Activated B cell treated with CpG ODN at 0.5 μM for 24 hours (primary cell): Measurements from ENCODE around the gene YBX2. TPM values are rescaled to one million over a fixed set of nuclear protein-coding genes. Genes with fewer than 3 reads are reported as not detected.

Experiments used
- ATAC-seq: fragments of 200-7000 bp; cut with Tn5 transposase; one replicate; pipeline ENCODE4 v1.10.0; 2021; ENCODE audit warnings: low read depth, mild to moderate bottlenecking, moderate library complexity
- CTCF ChIA-PET: fragments of 350-600 bp; sonication (Branson Sonifier 250); formaldehyde crosslinking; loops from one replicate; lab custom pipeline; 2021; ENCODE audit warnings: antibody characterized with exemption; lab: Charles Lee
- POLR2A ChIA-PET: fragments of 350-600 bp; sonication (Branson Sonifier 250); formaldehyde crosslinking; loops from one replicate; lab custom pipeline; 2021; ENCODE audit warnings: antibody characterized with exemption; lab: Charles Lee
- DNase-seq: peaks from one replicate; pipeline ENCODE4 v3.0.0; 2022
- H3K27ac Mint-ChIP-seq: one replicate; pipeline ENCODE4 v1.8.0; 2020; ENCODE audit warnings: mixed read lengths
- H3K27me3 Mint-ChIP-seq: one replicate; pipeline ENCODE4 v1.8.0; 2021; ENCODE audit warnings: mixed read lengths
- H3K36me3 Mint-ChIP-seq: one replicate; pipeline ENCODE4 v1.8.0; 2021; ENCODE audit warnings: low read depth, mixed read lengths
- H3K4me1 Mint-ChIP-seq: one replicate; pipeline ENCODE4 v1.8.0; 2021; ENCODE audit warnings: mixed read lengths
- H3K4me3 Mint-ChIP-seq: one replicate; pipeline ENCODE4 v1.8.0; 2020; ENCODE audit warnings: mild to moderate bottlenecking, mixed read lengths
- H3K9me3 Mint-ChIP-seq: one replicate; pipeline ENCODE4 v1.8.0; 2020; ENCODE audit warnings: mixed read lengths
- CTCF ChIP-seq: fragments of 200-600 bp; IDR thresholded peaks from one replicate; pipeline ENCODE4 v1.8.0; 2022; ENCODE audit warnings: antibody characterized with exemption, mild to moderate bottlenecking
- intact Hi-C: fragments of 100-400 bp; cut with micrococcal nuclease; formaldehyde crosslinking; loops from one replicate; pipeline ENCODE4 v1.15.1; 2024
- total RNA-seq: library from RNA; stranded (reverse); gene quantifications from 2 replicates; pipeline ENCODE4 v1.2.3, GENCODE V29; 2022

YBX2 gene
- total RNA-seq, 1 donor from 2014 or later = 0.16 TPM

GRCh38 chr17:7282752-7283321, 11.6 kb downstream of the YBX2 start:
- Mint-ChIP-seq H3K27me3 (peaks cover 27% of the 10 kb centered on the region), H3K9me3 (no peaks in the 10 kb centered on the region), H3K4me1 (peaks cover 14% of the 10 kb centered on the region), H3K4me3 (peak overlapping the region; percentile 19), H3K27ac (peak overlapping the region; percentile 50), H3K36me3 (no peaks in the 10 kb centered on the region)
- DNase-seq = no peak
- TF ChIP-seq CTCF = no peak
- no peak for ATAC-seq
- CTCF ChIA-PET = interaction anchor here (1.0 to 4.5 kb wide), 4 partner anchors 13 to 278 kb away, joined by 3 to 38 read pairs (median 6); no protein-coding TSS in a partner anchor
- POLR2A ChIA-PET = interaction anchor here (1.0 to 2.2 kb wide), 5 partner anchors 47 to 404 kb away, joined by 4 to 9 read pairs (median 5); partner anchors contain the start of genes ACAP1, NEURL4 and TP53
- intact Hi-C loops = loop anchor here (5.0 kb wide), 1 partner anchor 236 kb away; no protein-coding TSS in a partner anchor

GRCh38 chr17:7281953-7282751, 12.3 kb downstream of the YBX2 start:
- H3K36me3 Mint-ChIP-seq = no peaks in the 10 kb centered on the region
- H3K4me1 Mint-ChIP-seq = peaks cover 14% of the 10 kb centered on the region
- no peak for TF ChIP-seq CTCF
- ATAC-seq (no peak), DNase-seq (no peak)
- CTCF ChIA-PET = interaction anchor here (1.3 to 4.5 kb wide), 5 partner anchors 14 to 278 kb away, joined by 3 to 38 read pairs (median 4); no protein-coding TSS in a partner anchor
- peaks cover 22% of the 10 kb centered on the region for H3K27me3 Mint-ChIP-seq
- no peak overlapping the region for H3K27ac Mint-ChIP-seq
- H3K9me3 Mint-ChIP-seq = no peaks in the 10 kb centered on the region
- POLR2A ChIA-PET = interaction anchor here (0.6 to 2.2 kb wide), 9 partner anchors 33 to 405 kb away, joined by 3 to 9 read pairs (median 5); partner anchors contain the start of genes ACAP1, GPS2, NEURL4 and TMEM102
- H3K4me3 Mint-ChIP-seq = peak overlapping the region; percentile 82
- intact Hi-C loops = loop anchor here (1.0 to 5.0 kb wide), 5 partner anchors 25 to 235 kb away; partner anchors contain the start of genes EIF5A, NEURL4 and POLR2A

DNA sequence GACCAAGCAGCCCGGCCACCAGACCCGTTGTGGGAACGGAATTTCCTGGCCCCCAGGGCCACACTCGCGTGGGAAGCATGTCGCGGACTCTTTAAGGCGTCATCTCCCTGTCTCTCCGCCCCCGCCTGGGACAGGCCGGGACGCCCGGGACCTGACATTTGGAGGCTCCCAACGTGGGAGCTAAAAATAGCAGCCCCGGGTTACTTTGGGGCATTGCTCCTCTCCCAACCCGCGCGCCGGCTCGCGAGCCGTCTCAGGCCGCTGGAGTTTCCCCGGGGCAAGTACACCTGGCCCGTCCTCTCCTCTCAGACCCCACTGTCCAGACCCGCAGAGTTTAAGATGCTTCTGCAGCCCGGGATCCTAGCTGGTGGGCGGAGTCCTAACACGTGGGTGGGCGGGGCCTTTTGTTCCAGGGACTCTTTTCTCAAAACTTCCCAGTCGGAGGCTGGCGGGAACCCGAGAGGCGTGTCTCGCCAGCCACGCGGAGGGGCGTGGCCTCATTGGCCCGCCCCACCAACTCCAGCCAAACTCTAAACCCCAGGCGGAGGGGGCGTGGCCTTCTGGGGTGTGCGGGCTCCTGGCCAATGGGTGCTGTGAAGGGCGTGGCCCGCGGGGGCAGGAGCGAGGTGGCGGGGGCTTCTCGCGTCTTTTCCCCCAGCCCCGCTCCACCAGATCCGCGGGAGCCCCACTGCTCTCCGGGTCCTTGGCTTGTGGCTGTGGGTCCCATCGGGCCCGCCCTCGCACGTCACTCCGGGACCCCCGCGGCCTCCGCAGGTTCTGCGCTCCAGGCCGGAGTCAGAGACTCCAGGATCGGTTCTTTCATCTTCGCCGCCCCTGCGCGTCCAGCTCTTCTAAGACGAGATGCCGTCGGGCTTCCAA, 13.1 kb downstream of the YBX2 start, which contains the start of gene SLC2A4:
SLC2A4 (plus strand) TSS at position 645 of the 879 bp plus-strand sequence; CDS start at position 862, 217 bp downstream.
- H3K4me1 Mint-ChIP-seq = peaks cover 14% of the 10 kb centered on the region
- DNase-seq (peak; percentile 79), ATAC-seq (peak; percentile 82)
- H3K9me3 Mint-ChIP-seq = no peaks in the 10 kb centered on the region
- peak within 1 kb of the TSS; percentile 82 for H3K4me3 Mint-ChIP-seq
- no peaks in the 10 kb centered on the region for H3K36me3 Mint-ChIP-seq
- CTCF ChIA-PET = interaction anchor here (0.8 to 4.5 kb wide), 7 partner anchors 11 to 236 kb away, joined by 3 to 38 read pairs (median 3); partner anchors contain the start of gene ACAP1
- peaks cover 17% of the 10 kb centered on the region for H3K27me3 Mint-ChIP-seq
- POLR2A ChIA-PET = interaction anchor here (0.5 to 2.2 kb wide), 16 partner anchors 15 to 303 kb away, joined by 3 to 14 read pairs (median 5); partner anchors contain the start of genes ACAP1, GPS2, NEURL4 and PHF23
- peak within 1 kb of the TSS; percentile 77 for H3K27ac Mint-ChIP-seq
- intact Hi-C loops = loop anchor here (1.0 to 5.0 kb wide), 5 partner anchors 26 to 234 kb away; partner anchors contain the start of genes EIF5A, NEURL4 and POLR2A
- no peak for TF ChIP-seq CTCF

DNA sequence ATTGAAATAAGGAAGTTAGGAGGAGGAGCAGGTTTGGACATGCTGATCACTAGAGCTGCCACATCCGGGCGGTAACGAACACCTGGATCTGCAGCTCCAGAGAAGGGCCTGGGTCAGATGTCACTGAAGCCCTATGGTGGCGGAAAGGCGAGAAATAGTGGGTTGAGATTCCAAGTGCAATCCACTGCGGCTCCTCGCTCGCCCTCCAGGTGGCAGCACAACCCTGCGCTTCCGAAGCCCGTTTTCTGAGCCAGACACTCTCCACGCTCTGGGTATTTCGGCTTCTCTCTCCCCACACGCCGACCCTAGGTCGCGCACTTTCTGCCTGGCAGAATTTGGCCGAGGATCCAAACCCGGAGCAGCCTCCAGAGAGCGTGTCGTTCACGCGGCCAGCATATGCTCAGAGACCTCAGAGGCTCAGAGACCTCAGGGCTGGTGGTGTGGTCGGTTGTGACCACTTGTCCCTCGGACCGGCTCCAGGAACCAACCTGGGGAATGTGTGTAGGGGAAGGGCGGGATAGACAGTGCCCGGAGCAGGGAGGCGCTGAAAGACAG, 13.8 kb downstream of the YBX2 start:
- H3K9me3 Mint-ChIP-seq = no peaks in the 10 kb centered on the region
- H3K4me3 Mint-ChIP-seq = peak overlapping the region; percentile 82
- peaks cover 14% of the 10 kb centered on the region for H3K4me1 Mint-ChIP-seq
- no peaks in the 10 kb centered on the region for H3K36me3 Mint-ChIP-seq
- H3K27me3 Mint-ChIP-seq = peaks cover 12% of the 10 kb centered on the region
- peak overlapping the region; percentile 77 for H3K27ac Mint-ChIP-seq
- DNase-seq (peak; percentile 82), ATAC-seq (peak; percentile 83)
- POLR2A ChIA-PET = interaction anchor here (0.5 to 2.2 kb wide), 13 partner anchors 16 to 304 kb away, joined by 3 to 14 read pairs (median 5); partner anchors contain the start of genes GPS2, NEURL4, PHF23 and POLR2A
- CTCF ChIA-PET = interaction anchor here (0.6 to 4.5 kb wide), 12 partner anchors 13 to 235 kb away, joined by 3 to 38 read pairs (median 4); partner anchors contain the start of genes ACAP1 and TMEM102
- peak; percentile 42 for TF ChIP-seq CTCF
- intact Hi-C loops = loop anchor here (1.0 to 5.0 kb wide), 14 partner anchors 16 to 408 kb away; partner anchors contain the start of genes EIF5A, ELP5, NEURL4 and POLR2A
